HG02763 (cell line): ENCODE measurements around the gene LAMTOR4.
"Not testable (repeated sequence)": the region's sequence is repeated elsewhere in the genome, so short reads cannot be mapped to it uniquely, and the experiment has no call there.

Experiments
- ATAC-seq: cut with Tn5 transposase; IDR thresholded peaks from one replicate; pipeline ENCODE4 v1.9.1; 2021; ENCODE audit warnings: mild to moderate bottlenecking, moderate library complexity; ENCODE audit not compliant: unreplicated experiment

Gene LAMTOR4

DNA sequence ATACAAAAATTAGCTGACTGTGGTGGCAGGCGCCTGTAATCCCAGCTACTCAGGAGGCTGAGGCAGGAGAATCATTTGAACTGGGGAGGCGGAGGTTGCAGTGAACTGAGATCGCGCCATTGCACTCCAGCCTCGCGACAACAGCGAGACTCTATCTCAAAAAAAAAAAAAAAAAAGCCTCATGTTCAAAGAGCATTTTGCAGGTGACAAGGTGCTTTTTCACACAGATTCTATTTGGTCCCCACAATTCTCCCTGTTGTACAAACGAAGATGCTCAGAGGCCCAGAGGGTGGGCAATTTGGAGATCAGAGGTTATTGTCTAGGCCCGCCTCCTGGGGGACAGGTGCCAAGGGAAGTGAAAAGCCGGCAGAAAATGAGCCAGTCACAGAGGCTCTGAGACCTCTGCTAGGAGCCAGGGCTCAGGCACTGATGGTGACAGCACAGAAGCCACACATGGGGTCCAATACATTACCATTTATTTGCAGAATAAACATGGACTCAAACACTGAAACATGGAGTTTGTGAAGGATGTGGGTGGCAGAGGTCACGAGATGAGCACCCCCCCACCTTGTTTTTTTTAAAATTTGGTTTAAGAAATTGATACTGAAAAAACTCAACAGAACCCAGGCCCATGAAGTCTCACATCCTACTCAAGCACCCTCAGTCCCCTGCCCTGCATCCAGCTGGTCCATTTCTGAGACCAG, 20.6 kb downstream of the LAMTOR4 start:
- no peak for ATAC-seq

DNA sequence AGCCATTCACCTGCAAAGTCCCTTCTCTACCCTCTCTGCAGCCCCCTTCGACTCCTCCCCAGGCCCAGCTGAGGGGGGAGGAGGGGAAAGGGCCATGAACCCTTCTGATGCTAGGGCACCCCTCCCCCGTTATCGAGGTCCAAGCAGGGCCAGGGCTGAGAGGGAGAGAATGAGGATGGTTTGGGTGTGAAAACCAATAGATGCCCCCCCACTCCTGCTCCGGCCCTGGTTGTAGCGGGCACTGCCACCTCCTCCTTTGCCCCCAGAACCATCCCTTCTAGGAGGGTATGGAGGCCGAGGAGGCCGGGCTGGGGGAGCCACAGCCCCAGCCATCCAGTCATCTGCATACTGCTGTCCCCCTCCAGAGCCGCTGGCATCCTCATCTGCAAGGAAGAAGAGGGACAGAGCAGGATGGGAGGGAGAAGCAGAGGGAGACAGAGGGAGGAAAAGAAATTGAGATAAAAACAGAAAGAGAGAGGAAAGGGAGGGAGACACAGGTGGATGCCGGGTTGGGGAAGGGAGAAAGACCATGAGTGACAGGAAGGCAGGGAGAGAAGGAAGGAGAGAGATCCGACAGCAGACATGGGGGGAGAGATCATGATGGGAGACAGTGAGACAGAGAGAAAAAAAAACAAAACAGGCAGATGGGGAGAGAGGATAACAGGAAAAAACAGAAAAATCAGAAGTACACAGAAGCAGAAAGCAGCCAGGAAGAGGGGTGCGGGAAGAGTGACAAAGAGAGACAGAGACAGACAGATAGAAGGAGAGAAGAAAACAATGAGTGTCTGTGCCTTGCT, 21.6 kb downstream of the LAMTOR4 start:
- ATAC-seq = no peak

DNA sequence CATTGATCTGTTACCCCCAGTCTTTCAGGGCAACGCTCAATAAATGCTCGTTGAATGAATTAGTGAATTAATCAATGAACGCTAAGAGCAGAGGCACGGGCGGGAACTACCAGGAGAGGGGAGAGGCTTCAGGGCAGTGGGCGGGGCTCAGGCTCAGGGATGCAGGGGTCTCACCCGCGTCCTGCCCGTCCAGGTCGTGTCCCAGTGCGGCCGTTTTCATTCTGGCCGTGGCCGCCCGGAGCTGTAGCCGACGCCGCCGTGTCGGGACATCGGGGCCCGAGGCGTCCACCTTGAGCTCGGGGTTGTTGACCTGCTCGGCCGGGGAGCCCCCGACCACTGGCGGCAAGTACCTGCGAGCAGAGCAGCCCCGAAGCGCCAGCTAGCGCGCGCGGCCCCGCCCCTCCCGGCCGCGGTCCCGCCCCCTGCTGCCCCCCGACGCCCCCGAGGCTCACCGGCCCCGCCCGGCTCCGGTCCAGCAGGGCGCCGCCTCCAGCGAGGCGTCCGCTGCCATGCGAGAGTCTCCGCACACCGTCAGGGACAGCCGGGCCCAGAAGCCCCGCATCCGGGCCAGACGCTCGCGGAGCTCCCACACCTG, 22.5 kb downstream of the LAMTOR4 start:
- no peak for ATAC-seq

DNA sequence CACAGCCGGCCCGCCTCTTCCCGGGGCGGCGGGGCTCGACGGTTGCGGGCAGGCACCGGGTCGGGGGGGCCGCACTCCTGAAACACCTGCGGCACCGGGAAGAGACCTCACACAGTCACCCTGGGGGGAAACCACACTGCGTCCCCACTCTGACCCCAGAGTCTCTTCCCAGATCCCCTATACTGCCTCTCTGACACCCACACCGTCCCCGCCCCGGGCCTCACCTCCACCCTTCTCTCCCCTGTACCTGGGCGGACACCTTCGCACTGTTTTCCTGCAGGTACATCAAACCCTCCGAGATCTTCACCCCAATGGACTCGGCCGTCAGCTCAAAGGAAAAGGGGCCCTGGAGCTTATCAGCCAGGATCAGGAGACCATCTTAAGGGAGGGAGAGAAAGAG, 23.1 kb downstream of the LAMTOR4 start:
- no peak for ATAC-seq

DNA sequence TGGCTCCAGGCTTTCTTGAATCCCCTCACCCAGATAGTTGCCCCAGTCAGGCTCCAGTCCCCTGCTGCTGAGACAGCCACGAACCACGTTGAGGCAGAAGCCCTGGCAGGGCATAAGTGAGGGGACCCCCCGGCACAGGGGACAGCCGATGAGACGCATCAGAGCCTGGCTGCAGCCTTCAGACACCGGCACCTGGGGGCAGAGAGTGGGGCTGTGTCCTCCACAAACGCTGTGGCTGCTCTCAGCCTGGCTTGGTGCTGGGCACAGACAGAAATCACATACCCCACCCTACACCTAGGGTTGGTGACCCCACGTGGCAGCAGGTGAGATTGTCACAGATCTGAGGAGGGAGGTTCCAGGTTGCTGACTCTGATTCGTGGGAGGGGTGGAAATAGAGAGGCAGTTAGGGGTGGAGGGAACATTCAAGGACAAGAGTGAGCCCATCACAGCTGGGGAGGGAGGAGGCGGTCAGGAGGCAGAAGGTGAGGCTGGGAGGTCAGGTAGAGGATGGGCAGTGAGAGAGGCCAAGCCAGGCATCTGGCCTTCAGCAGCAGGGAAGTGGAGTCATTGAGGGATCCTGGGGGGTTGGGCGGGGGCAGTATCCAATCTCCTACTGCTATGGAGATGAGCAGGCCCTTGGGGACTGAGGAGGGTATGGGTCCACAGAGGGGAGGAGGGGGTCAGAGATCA, 25.2 kb downstream of the LAMTOR4 start:
- ATAC-seq = no peak

DNA sequence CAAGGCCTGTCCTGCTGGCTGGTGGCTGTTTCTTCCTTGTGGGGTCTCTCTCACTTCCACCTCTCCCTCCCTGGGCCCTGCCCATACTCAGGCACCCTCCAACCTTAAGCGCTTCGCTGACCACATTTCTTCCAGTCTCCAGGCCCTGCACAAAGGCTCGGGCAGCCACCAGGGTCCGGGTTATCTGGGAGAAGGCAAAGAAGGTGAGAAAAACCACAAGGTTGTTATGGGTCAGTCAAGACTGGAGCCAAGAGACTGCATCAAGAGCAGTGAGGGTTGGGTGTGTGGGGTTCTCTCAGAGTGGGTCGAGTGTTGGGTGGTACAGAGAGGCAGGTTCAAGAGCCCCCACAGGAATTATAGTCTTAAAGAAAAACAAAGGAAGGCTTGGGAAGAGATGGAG, 25.9 kb downstream of the LAMTOR4 start:
- no peak for ATAC-seq

DNA sequence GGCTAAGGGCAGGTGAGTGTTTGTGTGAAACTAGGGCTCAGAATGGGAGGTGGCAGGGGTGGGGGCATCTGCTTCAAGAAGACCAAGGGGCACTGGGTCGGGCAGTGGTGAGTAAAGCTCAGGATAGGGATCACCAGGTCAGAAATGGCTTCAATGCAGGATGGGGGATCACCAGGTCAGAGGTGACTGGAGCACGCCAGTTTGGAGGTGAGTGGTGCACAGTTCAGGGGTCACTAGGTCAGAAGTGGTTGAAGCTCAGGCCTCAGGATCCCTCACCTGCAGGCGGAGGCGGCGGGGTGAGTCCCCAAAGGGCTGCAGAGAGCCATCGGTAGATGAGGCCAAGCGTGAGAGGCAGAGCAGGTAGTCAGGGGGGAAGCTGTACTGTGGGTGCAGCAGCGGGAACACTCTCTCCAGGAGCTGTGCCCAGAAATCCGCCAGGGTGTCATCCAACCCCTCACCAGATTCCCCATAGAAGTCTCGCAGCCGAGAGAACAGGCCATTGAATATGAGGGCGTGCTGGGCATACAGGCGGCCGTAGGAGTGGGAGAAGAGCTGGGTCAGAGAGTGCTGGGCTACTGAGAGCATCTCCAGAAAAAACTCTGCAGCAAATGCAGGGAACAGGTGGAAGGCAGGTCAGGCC, 26.7 kb downstream of the LAMTOR4 start:
- ATAC-seq = no peak

DNA sequence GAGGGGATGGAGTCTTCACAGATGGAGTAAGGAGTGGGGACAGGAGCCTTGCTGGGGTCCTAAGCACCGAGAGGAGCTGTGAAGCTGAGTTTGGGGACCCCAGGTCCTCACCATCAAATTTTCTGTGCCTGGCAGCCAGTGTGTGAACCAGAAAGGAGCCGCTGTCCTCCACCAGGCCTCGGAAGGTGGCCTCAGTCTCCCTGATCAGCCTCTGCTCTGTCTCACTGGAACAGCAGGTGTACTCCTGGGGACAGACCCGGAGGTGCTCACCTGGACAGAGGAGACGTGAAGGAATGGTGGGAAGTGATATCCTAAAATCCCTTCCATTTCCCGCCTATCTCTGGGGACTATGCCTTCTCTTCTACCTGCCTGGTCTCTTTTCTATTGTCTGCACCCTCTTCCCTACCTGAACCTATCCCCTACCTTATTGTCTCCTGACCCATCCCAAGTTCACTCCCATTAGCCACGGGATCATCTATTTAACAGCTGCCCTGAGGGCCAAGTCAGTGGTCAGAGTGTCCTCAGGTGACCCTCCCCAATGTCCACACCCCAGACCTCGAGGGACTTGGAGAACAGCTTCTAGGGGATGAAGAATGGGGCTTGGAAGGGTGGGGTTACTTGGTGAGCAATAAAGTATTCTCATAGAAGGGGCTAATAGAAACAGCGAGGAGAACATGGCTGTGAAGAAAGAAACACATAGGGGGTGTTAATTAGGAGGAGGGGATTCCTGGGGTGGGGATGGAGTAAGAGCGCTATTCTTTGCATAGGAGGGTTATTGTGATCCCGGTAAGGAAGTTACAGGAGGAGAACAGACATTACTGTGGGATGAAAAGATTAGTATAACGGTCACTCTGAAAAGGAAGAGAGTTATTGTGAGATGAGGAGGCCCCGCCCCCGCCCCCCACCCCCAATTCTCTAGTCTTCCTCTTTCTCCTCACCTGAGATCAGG, 27.7 kb downstream of the LAMTOR4 start:
- ATAC-seq = no peak

DNA sequence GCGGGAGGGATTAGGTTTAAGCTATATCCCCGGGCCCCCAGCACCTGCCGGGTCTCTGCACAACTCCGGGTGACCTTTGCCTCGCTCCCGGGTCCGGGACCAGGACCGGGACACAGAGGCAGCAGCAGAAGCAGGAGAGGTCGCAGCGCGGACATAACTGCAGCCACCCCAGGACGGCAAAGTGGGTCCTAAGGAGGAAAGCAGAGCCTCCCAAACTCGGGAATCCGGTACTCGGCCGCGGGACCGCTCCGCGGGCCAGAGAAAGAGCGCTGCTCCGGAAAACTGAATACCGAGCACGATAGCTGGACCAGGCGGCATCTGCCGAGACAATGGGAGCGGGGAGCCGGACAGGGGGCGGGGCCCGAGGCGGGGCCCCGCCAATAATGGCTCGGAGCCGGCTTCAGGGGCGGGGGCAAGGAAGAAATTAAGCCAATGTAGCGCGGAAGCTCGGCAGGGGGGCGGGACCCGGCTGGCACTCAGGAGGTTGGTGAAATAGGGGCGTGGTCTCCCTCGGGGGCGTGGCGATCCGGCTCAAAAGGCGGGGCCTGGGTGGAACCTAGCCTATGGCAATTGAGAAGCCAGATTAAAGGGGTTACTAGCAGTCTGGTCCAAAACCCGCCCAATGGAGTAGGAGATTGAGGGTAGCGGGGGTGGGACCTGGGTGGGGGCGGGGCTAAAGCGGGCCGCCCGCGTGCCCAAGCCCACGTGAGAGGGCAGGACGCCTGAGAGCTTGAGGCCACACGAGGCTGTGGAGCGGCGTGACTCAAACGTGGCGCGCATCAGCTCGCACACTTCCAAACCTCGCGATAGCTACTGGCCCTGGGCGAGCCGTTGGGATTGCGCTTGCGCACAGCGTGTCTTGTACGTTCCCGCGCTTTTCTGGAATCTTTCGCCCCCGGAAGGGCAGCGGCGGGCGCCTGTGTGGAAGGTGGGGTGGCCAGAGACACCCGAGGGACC, 28.6 kb downstream of the LAMTOR4 start, which contains the start of the genes GPC2 and STAG3:
TSS of gene GPC2 (minus strand) at position 337 of the 957 bp plus-strand sequence. CDS start at position 155, 182 bp downstream.
TSS of gene STAG3 (plus strand) at position 874 of the 957 bp plus-strand sequence. CDS start 2,639 bp downstream, outside the sequence.
- peak; percentile 86 for ATAC-seq

DNA sequence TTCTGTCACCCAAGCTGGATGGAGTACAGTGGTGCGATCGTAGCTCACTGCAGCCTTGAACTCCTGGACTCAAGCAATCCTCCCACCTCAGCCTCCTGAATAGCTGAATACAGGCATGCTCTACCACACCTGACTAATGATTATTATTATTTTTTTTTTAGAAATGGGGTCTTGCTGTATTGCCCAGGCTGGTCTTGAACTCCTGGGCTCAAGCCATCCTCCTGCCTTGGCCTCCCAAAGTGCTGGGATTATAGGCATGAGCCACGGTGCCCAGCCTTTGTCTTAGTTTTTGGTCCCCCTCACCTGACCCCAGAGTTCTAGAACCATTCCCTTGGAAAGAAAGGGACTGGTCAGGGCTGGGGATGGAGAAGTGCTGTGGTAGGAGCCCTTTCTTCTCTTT, 31.4 kb downstream of the LAMTOR4 start:
- ATAC-seq = not testable (repeated sequence)

DNA sequence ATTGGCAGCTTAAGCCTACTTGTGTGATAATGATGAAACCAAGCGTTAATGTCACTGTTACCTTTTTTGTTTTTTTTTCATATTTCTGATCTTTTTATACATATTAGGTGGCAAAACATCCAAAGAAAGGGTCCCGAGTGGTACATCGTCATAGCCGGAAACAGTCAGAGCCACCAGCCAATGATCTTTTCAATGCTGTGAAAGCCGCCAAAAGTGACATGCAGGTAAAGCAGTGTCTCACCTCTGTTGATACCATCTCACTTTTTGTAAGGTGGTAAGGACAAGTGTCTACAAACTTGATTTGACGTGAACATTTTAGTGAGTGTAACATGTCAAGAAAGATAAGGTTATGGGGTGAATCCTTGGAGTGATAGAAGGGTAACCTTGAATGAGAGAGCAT, 33.9 kb downstream of the LAMTOR4 start:
- not testable (repeated sequence) for ATAC-seq

DNA sequence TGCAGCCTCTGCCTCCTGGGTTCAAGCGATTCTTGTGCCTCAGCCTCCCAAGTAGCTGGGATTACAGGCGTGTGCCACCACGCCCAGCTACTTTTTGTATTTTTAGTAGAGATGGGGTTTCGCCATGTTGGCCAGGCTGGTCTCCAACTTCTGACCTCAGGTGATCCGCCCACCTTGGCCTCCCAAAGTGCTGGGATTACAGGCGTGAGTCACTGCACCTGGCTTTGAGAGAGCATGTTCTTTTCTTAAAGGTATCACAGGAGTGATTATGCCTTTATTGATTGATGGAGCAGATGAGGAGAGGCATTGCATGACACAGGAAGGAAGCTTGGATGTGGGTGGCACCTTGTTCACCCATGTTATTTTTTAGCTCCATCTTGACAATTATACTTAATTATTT, 34.4 kb downstream of the LAMTOR4 start:
- not testable (repeated sequence) for ATAC-seq

DNA sequence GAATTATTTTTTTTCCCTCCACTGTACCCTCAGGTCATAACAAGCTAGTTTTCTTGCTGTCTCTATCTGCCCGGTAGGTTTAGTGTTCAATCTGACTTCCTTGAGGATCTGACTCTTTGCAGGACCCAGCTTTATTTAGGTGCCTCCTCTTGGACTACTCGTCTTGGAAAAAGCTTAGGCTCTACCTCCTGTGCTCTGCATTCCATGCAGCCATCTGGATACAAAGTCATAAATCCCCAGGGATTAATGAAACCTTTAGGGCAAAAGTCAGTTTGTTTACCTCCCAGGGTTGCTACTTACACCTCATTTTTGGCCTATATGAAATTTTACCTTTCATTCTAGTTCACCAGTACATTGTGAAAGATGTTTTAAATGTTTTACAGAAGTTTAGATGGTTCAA, 37.0 kb downstream of the LAMTOR4 start:
- no peak for ATAC-seq

DNA sequence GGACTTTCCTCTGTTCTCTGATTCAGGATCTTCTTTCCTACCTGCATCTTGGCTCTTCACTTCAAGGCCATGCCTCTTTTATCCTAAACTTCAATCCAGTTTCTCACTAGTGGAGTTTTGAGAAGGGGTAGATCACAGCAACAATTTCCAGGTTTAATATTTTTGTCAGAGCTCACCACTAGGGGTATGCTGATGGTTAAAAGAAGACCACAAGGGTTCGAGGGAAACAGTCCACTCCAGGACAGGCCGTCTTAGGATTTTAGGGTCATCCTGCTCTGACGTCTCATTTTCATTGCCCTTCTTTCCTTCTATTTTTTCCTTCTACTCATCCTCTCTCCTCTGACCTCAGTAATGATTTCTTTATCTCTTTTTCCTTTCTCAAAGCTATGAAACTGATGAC, 40.3 kb downstream of the LAMTOR4 start:
- ATAC-seq = no peak

DNA sequence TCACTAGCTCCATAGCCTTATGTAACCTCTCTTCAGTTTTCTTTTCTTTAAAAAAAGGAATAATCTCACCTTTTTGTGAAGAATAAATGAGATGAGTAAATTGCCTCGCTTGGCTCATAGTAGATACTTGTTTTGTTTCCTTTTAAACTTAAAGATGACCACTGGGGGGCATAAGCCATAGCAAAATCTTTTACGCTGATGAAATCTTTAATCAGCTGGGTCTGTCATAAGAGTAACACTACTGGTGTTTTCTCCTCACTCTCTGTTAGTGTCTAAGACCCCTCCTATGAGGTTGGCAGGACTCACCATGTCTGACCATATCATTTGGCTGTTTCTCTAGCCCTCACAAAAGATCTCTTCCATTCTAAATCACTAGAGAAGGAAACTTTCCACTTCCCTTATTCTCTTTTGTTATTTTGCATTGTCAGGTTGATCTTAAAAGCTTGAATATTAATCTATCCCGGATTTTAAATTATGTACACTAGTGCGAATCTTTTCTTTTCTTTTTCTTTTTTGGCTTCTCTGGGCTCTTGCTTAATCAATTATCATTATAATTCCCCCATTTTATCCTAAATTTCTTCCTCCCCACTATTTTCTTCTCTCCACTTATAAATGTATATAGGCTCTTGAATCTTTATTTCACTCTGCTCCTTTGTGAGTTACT, 41.5 kb downstream of the LAMTOR4 start:
- ATAC-seq = no peak

DNA sequence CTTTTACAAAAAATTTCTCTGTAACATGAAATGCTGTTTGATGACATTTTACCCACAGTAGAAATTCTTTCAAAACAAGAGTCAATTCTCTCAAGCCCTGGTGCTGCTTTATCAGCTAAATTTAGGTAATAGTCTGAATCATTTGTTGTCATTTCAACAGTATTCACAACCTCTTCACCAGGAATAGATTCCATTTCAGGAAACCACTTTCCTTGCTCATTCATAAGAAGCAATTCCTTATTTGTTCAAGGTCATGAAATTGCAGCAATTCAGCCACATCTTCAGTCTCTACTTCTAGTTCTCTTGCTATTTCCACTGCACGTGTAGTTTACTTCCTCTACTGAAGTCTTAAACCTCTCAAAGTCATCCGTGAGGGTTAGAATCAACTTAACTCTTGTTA, 43.1 kb downstream of the LAMTOR4 start:
- ATAC-seq = no peak

DNA sequence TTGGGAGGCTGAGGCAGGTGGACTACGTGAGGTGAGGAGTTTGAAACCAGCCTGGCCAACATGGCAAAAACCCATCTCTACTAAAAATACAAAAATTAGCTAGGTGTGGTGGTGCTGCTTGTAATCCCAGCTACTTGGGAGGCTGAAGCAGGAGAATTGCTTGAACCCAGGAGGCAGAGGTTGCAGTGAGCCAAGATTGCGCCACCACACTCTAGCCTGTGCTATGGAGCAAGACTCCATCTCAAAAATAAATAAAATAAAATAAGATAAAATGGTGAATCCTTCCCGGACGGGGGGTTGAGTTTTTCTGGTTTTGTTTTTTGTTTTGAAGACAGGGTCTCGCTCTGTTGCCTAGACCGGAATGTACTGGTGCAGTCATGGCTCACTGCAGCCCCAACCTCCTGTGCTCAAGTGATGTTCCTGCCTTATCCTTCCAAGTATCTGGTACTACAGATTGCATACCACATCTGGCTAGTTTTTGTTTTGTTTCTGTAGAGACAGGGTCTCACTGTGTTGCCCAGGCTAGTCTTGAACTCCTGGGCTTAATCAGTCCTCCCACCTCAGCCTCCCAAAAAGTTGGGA, 43.7 kb downstream of the LAMTOR4 start:
- not testable (repeated sequence) for ATAC-seq

DNA sequence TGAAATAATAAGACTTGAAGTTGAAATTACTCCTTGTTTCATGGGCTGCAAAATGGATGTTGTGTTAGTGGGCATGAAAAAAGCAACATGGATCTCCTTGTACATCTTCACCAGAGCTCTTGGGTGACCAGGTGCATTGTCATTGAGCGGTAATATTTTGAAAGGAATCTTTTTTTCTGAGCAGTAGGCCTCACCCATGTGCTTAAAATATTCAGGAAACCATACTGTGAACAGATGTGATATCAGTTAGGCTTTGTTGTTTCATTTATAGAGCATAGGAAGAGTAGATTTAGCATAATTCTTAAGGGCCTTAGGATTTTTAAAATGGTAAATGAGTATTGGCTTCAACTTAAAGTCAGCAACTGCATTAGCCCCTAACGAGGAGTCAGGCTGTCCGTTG, 44.3 kb downstream of the LAMTOR4 start:
- no peak for ATAC-seq
